ENCODE data around the gene TMEM25. TPM values are rescaled to one million over a fixed set of nuclear protein-coding genes. Genes with fewer than 3 reads are reported as not detected.

TMEM25 gene
- total RNA-seq, 1 donor: 35.4 TPM

DNA sequence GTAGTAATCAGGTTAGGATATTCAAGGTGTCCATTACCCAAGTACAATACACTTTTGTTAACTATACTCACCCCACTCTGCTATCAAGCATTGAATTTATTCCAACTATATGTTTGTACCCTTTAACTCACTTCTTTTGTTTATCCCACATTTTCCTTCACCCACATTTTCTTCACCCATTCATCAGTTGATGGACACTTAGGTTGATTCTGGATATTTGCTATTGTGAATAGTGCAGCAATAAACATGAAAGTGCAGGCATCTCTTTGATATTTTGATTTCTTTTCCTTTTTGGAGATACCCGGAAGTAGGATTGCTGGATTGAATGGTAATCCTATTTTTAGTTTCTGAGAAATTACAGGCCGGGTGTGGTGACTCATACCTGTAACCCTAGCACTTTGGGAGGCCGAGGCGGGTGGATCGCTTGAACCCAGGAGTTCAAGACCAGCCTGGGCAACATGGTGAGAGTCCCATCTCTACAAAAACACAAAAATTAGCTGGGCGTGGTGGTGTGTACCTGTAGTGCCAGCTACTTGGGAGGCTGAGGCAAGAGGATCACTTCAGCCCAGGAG is 6.5 kb downstream of the TMEM25 start:
- H3K4me3 ChIP-seq (ENCODE audit: low read depth, low read length): no peak overlapping the region
- no peak for DNase-seq (ENCODE audit: low read depth)
- TF ChIP-seq CTCF (IDR thresholded peaks at IDR 0.05; ENCODE audit: insufficient read depth, low read depth, low read length): no peak

GRCh38 chr11:118544010-118544646 is 13.1 kb downstream of the TMEM25 start:
- no peak overlapping the region for H3K4me3 ChIP-seq (ENCODE audit: low read depth, low read length)
- no peak for DNase-seq (ENCODE audit: low read depth)
- no peak for TF ChIP-seq CTCF (IDR thresholded peaks at IDR 0.05; ENCODE audit: insufficient read depth, low read depth, low read length)

- no peak for DNase-seq (ENCODE audit: low read depth)
- H3K4me3 ChIP-seq (ENCODE audit: low read depth, low read length): no peak overlapping the region
- no peak for TF ChIP-seq CTCF (IDR thresholded peaks at IDR 0.05; ENCODE audit: insufficient read depth, low read depth, low read length)
Observed at GRCh38 chr11:118544647-118545010, 13.6 kb downstream of the TMEM25 start.

GRCh38 chr11:118545533-118545932 is 14.5 kb downstream of the TMEM25 start:
- H3K4me3 ChIP-seq (ENCODE audit: low read depth, low read length): no peak overlapping the region
- no peak for DNase-seq (ENCODE audit: low read depth)
- TF ChIP-seq CTCF (IDR thresholded peaks at IDR 0.05; ENCODE audit: insufficient read depth, low read depth, low read length): no peak

DNA sequence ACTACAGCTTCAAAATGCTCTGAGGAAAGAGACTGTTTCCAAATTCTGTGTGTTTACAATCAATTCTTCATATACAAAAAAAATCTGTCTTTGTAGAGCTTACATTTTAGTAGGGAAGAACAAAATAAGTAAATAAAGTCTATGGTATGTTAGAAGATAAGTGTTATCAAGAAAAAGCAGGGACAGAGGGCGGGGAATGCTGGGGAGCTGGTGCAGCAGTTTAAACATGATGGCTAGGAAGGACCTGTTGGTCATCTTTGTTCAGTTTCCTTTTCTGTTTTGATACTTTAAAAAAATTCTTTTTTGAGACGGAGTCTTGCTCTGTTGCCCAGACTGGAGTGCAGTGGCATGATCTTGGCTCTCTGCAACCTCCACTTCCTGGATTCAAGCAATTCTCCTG is 16.1 kb downstream of the TMEM25 start:
- H3K4me3 ChIP-seq (ENCODE audit: low read depth, low read length): no peak overlapping the region
- TF ChIP-seq CTCF (IDR thresholded peaks at IDR 0.05; ENCODE audit: insufficient read depth, low read depth, low read length): no peak
- DNase-seq (ENCODE audit: low read depth): no peak

DNA sequence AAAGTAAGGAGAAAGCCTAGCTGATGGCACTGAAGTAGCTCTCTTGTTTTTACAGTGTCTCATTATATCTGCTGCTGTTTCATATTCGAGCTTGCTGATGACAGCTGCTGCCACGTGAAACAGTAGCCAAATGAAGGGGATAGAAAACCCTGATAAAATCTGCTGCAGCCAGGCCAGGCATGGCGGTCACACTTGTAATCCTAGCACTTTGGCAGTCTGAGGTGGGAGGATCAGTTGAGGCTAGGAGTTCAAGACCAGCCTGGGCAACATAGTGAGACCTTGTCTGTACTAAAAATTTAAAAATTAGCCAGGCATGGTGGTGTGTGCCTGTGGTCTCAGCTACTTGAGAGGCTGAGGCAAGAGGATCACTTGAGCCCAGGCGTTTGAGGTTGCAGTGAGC is 21.3 kb downstream of the TMEM25 start:
- no peak for DNase-seq (ENCODE audit: low read depth)
- TF ChIP-seq CTCF (IDR thresholded peaks at IDR 0.05; ENCODE audit: insufficient read depth, low read depth, low read length): no peak
- no peak overlapping the region for H3K4me3 ChIP-seq (ENCODE audit: low read depth, low read length)

DNA sequence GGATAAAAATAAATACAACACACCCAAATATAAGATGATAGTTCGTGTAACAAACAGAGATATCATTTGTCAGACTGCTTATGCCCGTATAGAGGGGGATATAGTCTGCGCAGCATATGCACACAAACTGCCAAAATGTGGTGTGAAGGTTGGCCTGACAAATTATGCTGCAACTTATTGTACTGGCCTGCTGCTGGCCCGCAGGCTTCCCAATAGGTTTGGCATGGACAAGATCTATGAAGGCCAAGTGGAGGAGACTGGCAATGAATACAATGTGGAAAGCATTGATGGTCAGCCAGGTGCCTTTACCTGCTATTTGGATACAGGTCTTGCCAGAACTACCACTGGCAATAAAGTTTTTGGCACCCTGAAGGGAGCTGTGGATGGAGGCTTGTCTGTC is 29.8 kb downstream of the TMEM25 start:
- H3K4me3 ChIP-seq (ENCODE audit: low read depth, low read length): no peak overlapping the region
- DNase-seq (ENCODE audit: low read depth): no peak
- no peak for TF ChIP-seq CTCF (IDR thresholded peaks at IDR 0.05; ENCODE audit: insufficient read depth, low read depth, low read length)

Data from fibroblast of villous mesenchyme (primary cell).